ENCODE data around the gene MAP4K3. TPM values are rescaled to one million over a fixed set of nuclear protein-coding genes. Genes with fewer than 3 reads are reported as not detected.

The MAP4K3 gene
- total and polyA plus RNA-seq, 10 of the 15 experiments (the other 5 are each of a cell fraction or from before 2014, with no cell fraction given) = 0.04 to 0.95 (median 0.21) TPM; not detected in 1

DNA sequence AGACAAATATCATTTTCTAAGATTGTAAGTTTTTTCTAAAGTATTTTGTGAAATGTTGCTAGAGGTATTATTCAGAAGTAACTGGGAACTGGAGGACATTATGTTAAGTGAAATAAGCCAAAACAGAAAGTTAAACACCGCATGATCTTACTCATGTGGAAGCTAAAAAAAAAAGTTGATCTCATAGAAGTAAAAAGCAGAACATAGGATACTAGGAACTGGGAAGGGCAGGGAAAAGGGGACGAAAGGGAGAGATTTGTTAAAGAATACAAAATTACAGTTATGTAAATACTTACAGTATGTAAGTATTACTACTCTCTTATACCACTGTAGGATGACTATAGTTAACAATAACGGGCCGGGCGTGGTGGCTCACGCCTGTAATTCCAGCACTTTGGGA, 146.7 kb downstream of the MAP4K3 start:
- Histone ChIP-seq H3K4me3 (no peak overlapping the region), H3K9me3 (replicated peaks; ENCODE audit: control insufficient read depth, insufficient read depth, low read length) (no peaks in the 10 kb centered on the region), H3K9ac (ENCODE audit: control insufficient read depth, insufficient read depth, low read length) (no peak overlapping the region), H3K27ac (ENCODE audit: control insufficient read depth, insufficient read depth) (no peak overlapping the region), H3K36me3 (ENCODE audit: control insufficient read depth in 2 of 2, insufficient read depth in 2 of 2, low read length in 1 of 2) (no peaks in the 10 kb centered on the region), H3K79me2 (ENCODE audit: control insufficient read depth, insufficient read depth, low read length) (no peaks in the 10 kb centered on the region), H3K4me2 (ENCODE audit: control insufficient read depth, insufficient read depth) (no peak overlapping the region), H3K4me1 (ENCODE audit: control insufficient read depth, insufficient read depth, low read length) (no peaks in the 10 kb centered on the region), H2AFZ (ENCODE audit: control insufficient read depth, low read depth, low read length) (no peak overlapping the region), H4K20me1 (ENCODE audit: control insufficient read depth, insufficient read depth) (no peaks in the 10 kb centered on the region), H3K27me3 (replicated peaks in 1 of 2; ENCODE audit: control insufficient read depth in 2 of 2, insufficient read depth in 2 of 2, low read length in 1 of 2) (no peaks in the 10 kb centered on the region)
- no peak for DNase-seq (ENCODE audit: low read depth, low spot score)
- POLR2A ChIA-PET = no interaction called here
- intact Hi-C loops (cut with micrococcal nuclease; ENCODE audit: unreplicated experiment) = no loop called here
- WGBS (ENCODE audit: insufficient coverage, insufficient replicate concordance, low lambda C conversion rate, missing lambda C conversion rate) = 82% methylated on average over 6 of the region's 6 CpGs
- SMC1A ChIA-PET (ENCODE audit: uncharacterized antibody, unreplicated experiment) = no interaction called here
- ATAC-seq = no peak
- FAIRE-seq = no peak
- TF ChIP-seq FOXK2 (IDR thresholded peaks at IDR 0.05) (no peak), ETV6 (conservative IDR thresholded peaks at IDR 0.05 in 1 of 2, IDR thresholded peaks at IDR 0.05 in 1 of 2; ENCODE audit: borderline replicate concordance in 1 of 2, low read depth in 1 of 2) (no peak), RELA (IDR thresholded peaks at IDR 0.05; ENCODE audit: borderline replicate concordance, partially characterized antibody) (no peak), FOXM1 (IDR thresholded peaks at IDR 0.05; ENCODE audit: low read depth, low read length) (no peak), NFYA (IDR thresholded peaks at IDR 0.05; ENCODE audit: borderline replicate concordance, low read depth, low read length) (no peak), POLR2AphosphoS5 (IDR thresholded peaks at IDR 0.05; ENCODE audit: low read length) (no peak), ESRRA (IDR thresholded peaks at IDR 0.05; ENCODE audit: low read length) (no peak), MTA3 (IDR thresholded peaks at IDR 0.05; ENCODE audit: borderline replicate concordance, low read length) (no peak), KAT2A (conservative IDR thresholded peaks at IDR 0.05; ENCODE audit: control insufficient read depth, low read depth, low read length) (no peak), RBBP5 (conservative IDR thresholded peaks at IDR 0.05) (no peak)
- TF ChIP-seq, protein P1, sequence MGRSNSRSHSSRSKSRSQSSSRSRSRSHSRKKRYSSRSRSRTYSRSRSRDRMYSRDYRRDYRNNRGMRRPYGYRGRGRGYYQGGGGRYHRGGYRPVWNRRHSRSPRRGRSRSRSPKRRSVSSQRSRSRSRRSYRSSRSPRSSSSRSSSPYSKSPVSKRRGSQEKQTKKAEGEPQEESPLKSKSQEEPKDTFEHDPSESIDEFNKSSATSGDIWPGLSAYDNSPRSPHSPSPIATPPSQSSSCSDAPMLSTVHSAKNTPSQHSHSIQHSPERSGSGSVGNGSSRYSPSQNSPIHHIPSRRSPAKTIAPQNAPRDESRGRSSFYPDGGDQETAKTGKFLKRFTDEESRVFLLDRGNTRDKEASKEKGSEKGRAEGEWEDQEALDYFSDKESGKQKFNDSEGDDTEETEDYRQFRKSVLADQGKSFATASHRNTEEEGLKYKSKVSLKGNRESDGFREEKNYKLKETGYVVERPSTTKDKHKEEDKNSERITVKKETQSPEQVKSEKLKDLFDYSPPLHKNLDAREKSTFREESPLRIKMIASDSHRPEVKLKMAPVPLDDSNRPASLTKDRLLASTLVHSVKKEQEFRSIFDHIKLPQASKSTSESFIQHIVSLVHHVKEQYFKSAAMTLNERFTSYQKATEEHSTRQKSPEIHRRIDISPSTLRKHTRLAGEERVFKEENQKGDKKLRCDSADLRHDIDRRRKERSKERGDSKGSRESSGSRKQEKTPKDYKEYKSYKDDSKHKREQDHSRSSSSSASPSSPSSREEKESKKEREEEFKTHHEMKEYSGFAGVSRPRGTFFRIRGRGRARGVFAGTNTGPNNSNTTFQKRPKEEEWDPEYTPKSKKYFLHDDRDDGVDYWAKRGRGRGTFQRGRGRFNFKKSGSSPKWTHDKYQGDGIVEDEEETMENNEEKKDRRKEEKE (IDR thresholded peaks at IDR 0.05) = no peak
- TF ChIP-seq, protein P2, sequence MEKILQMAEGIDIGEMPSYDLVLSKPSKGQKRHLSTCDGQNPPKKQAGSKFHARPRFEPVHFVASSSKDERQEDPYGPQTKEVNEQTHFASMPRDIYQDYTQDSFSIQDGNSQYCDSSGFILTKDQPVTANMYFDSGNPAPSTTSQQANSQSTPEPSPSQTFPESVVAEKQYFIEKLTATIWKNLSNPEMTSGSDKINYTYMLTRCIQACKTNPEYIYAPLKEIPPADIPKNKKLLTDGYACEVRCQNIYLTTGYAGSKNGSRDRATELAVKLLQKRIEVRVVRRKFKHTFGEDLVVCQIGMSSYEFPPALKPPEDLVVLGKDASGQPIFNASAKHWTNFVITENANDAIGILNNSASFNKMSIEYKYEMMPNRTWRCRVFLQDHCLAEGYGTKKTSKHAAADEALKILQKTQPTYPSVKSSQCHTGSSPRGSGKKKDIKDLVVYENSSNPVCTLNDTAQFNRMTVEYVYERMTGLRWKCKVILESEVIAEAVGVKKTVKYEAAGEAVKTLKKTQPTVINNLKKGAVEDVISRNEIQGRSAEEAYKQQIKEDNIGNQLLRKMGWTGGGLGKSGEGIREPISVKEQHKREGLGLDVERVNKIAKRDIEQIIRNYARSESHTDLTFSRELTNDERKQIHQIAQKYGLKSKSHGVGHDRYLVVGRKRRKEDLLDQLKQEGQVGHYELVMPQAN (conservative IDR thresholded peaks at IDR 0.05) = no peak
- TF ChIP-seq, protein P3, sequence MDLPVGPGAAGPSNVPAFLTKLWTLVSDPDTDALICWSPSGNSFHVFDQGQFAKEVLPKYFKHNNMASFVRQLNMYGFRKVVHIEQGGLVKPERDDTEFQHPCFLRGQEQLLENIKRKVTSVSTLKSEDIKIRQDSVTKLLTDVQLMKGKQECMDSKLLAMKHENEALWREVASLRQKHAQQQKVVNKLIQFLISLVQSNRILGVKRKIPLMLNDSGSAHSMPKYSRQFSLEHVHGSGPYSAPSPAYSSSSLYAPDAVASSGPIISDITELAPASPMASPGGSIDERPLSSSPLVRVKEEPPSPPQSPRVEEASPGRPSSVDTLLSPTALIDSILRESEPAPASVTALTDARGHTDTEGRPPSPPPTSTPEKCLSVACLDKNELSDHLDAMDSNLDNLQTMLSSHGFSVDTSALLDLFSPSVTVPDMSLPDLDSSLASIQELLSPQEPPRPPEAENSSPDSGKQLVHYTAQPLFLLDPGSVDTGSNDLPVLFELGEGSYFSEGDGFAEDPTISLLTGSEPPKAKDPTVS (IDR thresholded peaks at IDR 0.05; ENCODE audit: low read depth, low read length) = no peak
- CTCF ChIA-PET = interaction anchor here (0.6 to 1.5 kb wide), 2 partner anchors 10 to 96 kb away, joined by 3 to 6 read pairs; no protein-coding TSS in a partner anchor
- in situ Hi-C loops (cut with MboI) = no loop called here
- RAD21 ChIA-PET (ENCODE audit: unreplicated experiment) = no interaction called here
- BruUV-seq (replicated peaks) = no TSS peak
